Calu3 (cell line): Measurements from ENCODE around the gene ACSF2. TPM values are rescaled to one million over a fixed set of nuclear protein-coding genes. Genes with fewer than 3 reads are reported as not detected.

Source experiments
- BruUV-seq: library from RNA; stranded (reverse); fragments of 400-500 nt; replicated peaks from 2 replicates; lab custom pipeline; 2021; lab: Mats Ljungman, UMichigan
- CTCF ChIA-PET: fragments of 300-600 bp; sonication (Branson Sonifier 250); formaldehyde crosslinking; loops from one replicate; lab custom pipeline; 2022; ENCODE audit warnings: antibody characterized with exemption; lab: Charles Lee
- DNase-seq: peaks from one replicate; pipeline ENCODE4 v3.0.0; 2022
- H3K27ac Mint-ChIP-seq: one replicate; pipeline ENCODE4 v1.8.0; 2022; ENCODE audit warnings: mixed read lengths; ENCODE audit not compliant: unreplicated experiment
- H3K27me3 Mint-ChIP-seq: one replicate; pipeline ENCODE4 v1.8.0; 2022; ENCODE audit warnings: mixed read lengths; ENCODE audit not compliant: unreplicated experiment
- H3K36me3 Mint-ChIP-seq: one replicate; pipeline ENCODE4 v1.8.0; 2022; ENCODE audit warnings: mild to moderate bottlenecking, moderate library complexity, mixed read lengths; ENCODE audit not compliant: insufficient read depth, unreplicated experiment
- H3K4me1 Mint-ChIP-seq: one replicate; pipeline ENCODE4 v1.8.0; 2022; ENCODE audit warnings: mild to moderate bottlenecking, low read depth, mixed read lengths; ENCODE audit not compliant: unreplicated experiment
- H3K4me3 Mint-ChIP-seq: one replicate; pipeline ENCODE4 v1.8.0; 2022; ENCODE audit warnings: mild to moderate bottlenecking, low read depth, moderate library complexity, mixed read lengths; ENCODE audit not compliant: unreplicated experiment
- H3K9me3 Mint-ChIP-seq: one replicate; pipeline ENCODE4 v1.8.0; 2022; ENCODE audit warnings: low read depth, mixed read lengths; ENCODE audit not compliant: unreplicated experiment
- CTCF ChIP-seq: fragments of 200-600 bp; IDR thresholded peaks from one replicate; pipeline ENCODE4 v1.8.0; 2022; ENCODE audit warnings: antibody characterized with exemption; ENCODE audit not compliant: unreplicated experiment
- intact Hi-C: fragments of 100-400 bp; cut with micrococcal nuclease; formaldehyde crosslinking; loops from one replicate; pipeline ENCODE4 v1.10.0; 2022; ENCODE audit not compliant: unreplicated experiment
- total RNA-seq: library from RNA; stranded (reverse); gene quantifications from 2 replicates; pipeline ENCODE4 v1.2.3, GENCODE V29; 2022

ACSF2 gene
- total RNA-seq, 1 experiment from 2014 or later: 148 TPM

GRCh38 chr17:50430821-50431618 is 5.0 kb downstream of the ACSF2 start:
- H3K36me3 Mint-ChIP-seq: peaks cover 32% of the 10 kb centered on the region
- H3K27ac Mint-ChIP-seq: no peak overlapping the region
- H3K4me1 Mint-ChIP-seq: peaks cover 30% of the 10 kb centered on the region
- no peak overlapping the region for H3K4me3 Mint-ChIP-seq
- H3K27me3 Mint-ChIP-seq: no peaks in the 10 kb centered on the region
- H3K9me3 Mint-ChIP-seq: no peaks in the 10 kb centered on the region
- DNase-seq: no peak
- TF ChIP-seq CTCF: no peak
- intact Hi-C loops: no loop called here
- CTCF ChIA-PET: interaction anchor here (0.6 to 1.1 kb wide), 3 partner anchors 13 to 55 kb away, joined by 3 to 5 read pairs (median 4); no protein-coding TSS in a partner anchor
- no TSS peak for BruUV-seq

GRCh38 chr17:50432125-50432762 is 6.2 kb downstream of the ACSF2 start:
- peaks cover 29% of the 10 kb centered on the region for H3K36me3 Mint-ChIP-seq
- H3K9me3 Mint-ChIP-seq: no peaks in the 10 kb centered on the region
- H3K27me3 Mint-ChIP-seq: no peaks in the 10 kb centered on the region
- CTCF ChIA-PET: interaction anchor here (0.6 to 1.2 kb wide), 5 partner anchors 11 to 652 kb away, joined by 3 to 9 read pairs (median 3); partner anchors contain the start of gene LRRC59
- intact Hi-C loops: no loop called here
- TF ChIP-seq CTCF: no peak
- BruUV-seq: no TSS peak
- peaks cover 23% of the 10 kb centered on the region for H3K4me1 Mint-ChIP-seq
- H3K4me3 Mint-ChIP-seq: no peak overlapping the region
- no peak overlapping the region for H3K27ac Mint-ChIP-seq
- no peak for DNase-seq

GRCh38 chr17:50437409-50437808 is 11.4 kb downstream of the ACSF2 start:
- no TSS peak for BruUV-seq
- Mint-ChIP-seq H3K27ac (no peak overlapping the region), H3K9me3 (no peaks in the 10 kb centered on the region), H3K4me1 (peaks cover 28% of the 10 kb centered on the region), H3K36me3 (peaks cover 34% of the 10 kb centered on the region), H3K4me3 (no peak overlapping the region), H3K27me3 (no peaks in the 10 kb centered on the region)
- intact Hi-C loops: no loop called here
- CTCF ChIA-PET: no interaction called here
- TF ChIP-seq CTCF: no peak
- no peak for DNase-seq

- intact Hi-C loops: no loop called here
- no peak overlapping the region for H3K4me3 Mint-ChIP-seq
- BruUV-seq: no TSS peak
These were observed 13.0 kb downstream of the ACSF2 start for GRCh38 chr17:50439008-50439407.

More at GRCh38 chr17:50439008-50439407, 13.0 kb downstream of the ACSF2 start:
- CTCF ChIA-PET: interaction anchor here (0.6 kb wide), 1 partner anchor 40 kb away, joined by 3 read pairs; no protein-coding TSS in a partner anchor
- H3K9me3 Mint-ChIP-seq: no peaks in the 10 kb centered on the region
- DNase-seq: no peak
- peaks cover 42% of the 10 kb centered on the region for H3K36me3 Mint-ChIP-seq
- H3K27me3 Mint-ChIP-seq: no peaks in the 10 kb centered on the region
- TF ChIP-seq CTCF: no peak
- H3K27ac Mint-ChIP-seq: no peak overlapping the region
- peaks cover 44% of the 10 kb centered on the region for H3K4me1 Mint-ChIP-seq
